ENCODE data around the gene TSEN2. TPM values are rescaled to one million over a fixed set of nuclear protein-coding genes. Genes with fewer than 3 reads are reported as not detected.

Gene TSEN2
- total and polyA plus RNA-seq, 12 donors, result 11.1 to 27.6 (median 20.5) TPM

GRCh38 chr3:12582730-12583129 lies 98.5 kb downstream of the TSEN2 start:
- H3K27ac ChIP-seq, result no peak overlapping the region
- 84 to 93% (median 91%) methylated on average over 4 of the region's 4 CpGs for WGBS, 4 donors
- peaks cover 0 to 10% of the 10 kb centered on the region in 2 donors for H3K4me1 ChIP-seq (replicated peaks in 1 of 2)
- TF ChIP-seq POLR2A (IDR thresholded peaks at IDR 0.05), result no peak
- TF ChIP-seq, protein P1, sequence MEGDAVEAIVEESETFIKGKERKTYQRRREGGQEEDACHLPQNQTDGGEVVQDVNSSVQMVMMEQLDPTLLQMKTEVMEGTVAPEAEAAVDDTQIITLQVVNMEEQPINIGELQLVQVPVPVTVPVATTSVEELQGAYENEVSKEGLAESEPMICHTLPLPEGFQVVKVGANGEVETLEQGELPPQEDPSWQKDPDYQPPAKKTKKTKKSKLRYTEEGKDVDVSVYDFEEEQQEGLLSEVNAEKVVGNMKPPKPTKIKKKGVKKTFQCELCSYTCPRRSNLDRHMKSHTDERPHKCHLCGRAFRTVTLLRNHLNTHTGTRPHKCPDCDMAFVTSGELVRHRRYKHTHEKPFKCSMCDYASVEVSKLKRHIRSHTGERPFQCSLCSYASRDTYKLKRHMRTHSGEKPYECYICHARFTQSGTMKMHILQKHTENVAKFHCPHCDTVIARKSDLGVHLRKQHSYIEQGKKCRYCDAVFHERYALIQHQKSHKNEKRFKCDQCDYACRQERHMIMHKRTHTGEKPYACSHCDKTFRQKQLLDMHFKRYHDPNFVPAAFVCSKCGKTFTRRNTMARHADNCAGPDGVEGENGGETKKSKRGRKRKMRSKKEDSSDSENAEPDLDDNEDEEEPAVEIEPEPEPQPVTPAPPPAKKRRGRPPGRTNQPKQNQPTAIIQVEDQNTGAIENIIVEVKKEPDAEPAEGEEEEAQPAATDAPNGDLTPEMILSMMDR (IDR thresholded peaks at IDR 0.05), result no peak
- no peak for DNase-seq
- intact Hi-C loops (cut with DNase I), result no loop called here
- H3K4me3 ChIP-seq, result no peak overlapping the region
- peaks cover 0 to 63% of the 10 kb centered on the region in 2 donors for H3K36me3 ChIP-seq (replicated peaks in 1 of 2)
- H3K9me3 ChIP-seq (replicated peaks in 1 of 3), result no peaks in the 10 kb centered on the region
- H3K27me3 ChIP-seq, result no peaks in the 10 kb centered on the region

Small RNA genes lying within 50 kb of the gene (small RNA-seq; reads per million reads assigned to genes)
- 0 reads per million in 2 donors for gene RF00017
- 0 to 0.36 reads per million in 2 donors for gene RNA5SP123
- gene RNU6-377P, result 0 reads per million in 2 donors

Other genes with a start within 250 kb of the TSEN2 start
- gene PPARG, start 195.4 kb upstream of the TSEN2 start, total RNA-seq, result 10 to 100 TPM in 1 of 9 donors, 1 to 10 TPM in 8; 3.1 to 10.6 (median 6.5) TPM
- 10 to 100 TPM in 2 of 3 donors, 1 to 10 TPM in 1; 4.1 to 21.9 (median 17.8) TPM for gene PPARG, start 195.4 kb upstream of the TSEN2 start, polyA plus RNA-seq
- gene MKRN2OS, start 61.0 kb downstream of the TSEN2 start, total RNA-seq, result not detected
- not detected for gene MKRN2OS, start 61.0 kb downstream of the TSEN2 start, polyA plus RNA-seq
- gene MKRN2, start 72.6 kb downstream of the TSEN2 start, total RNA-seq, result 10 to 100 TPM; 22.3 to 40.9 (median 24.0) TPM
- gene MKRN2, start 72.6 kb downstream of the TSEN2 start, polyA plus RNA-seq, result 10 to 100 TPM; 15.8 to 24.9 (median 17.1) TPM
- gene RAF1, start 179.6 kb downstream of the TSEN2 start, total RNA-seq, result 100 to 1,000 TPM in 1 of 9 donors, 10 to 100 TPM in 8; 62.2 to 110 (median 73.5) TPM
- gene RAF1, start 179.6 kb downstream of the TSEN2 start, polyA plus RNA-seq, result 10 to 100 TPM; 45.9 to 70.2 (median 52.0) TPM